Measurements from ENCODE around the gene SKIDA1. TPM values are rescaled to one million over a fixed set of nuclear protein-coding genes. Genes with fewer than 3 reads are reported as not detected.

SKIDA1 gene
- total RNA-seq, 1 experiment from 2014 or later, result 0.34 TPM

- TF ChIP-seq MAX (IDR thresholded peaks at IDR 0.05) (no peak), CEBPB (IDR thresholded peaks at IDR 0.05; ENCODE audit: low read depth) (no peak), RAD21 (IDR thresholded peaks at IDR 0.05; ENCODE audit: low read depth) (no peak), SRF (IDR thresholded peaks at IDR 0.05; ENCODE audit: low read depth) (no peak)
- TF ChIP-seq, protein P1, sequence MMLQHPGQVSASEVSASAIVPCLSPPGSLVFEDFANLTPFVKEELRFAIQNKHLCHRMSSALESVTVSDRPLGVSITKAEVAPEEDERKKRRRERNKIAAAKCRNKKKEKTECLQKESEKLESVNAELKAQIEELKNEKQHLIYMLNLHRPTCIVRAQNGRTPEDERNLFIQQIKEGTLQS (IDR thresholded peaks at IDR 0.05), result no peak
Measured at GRCh38 chr10:21503542-21503941, 21.9 kb downstream of the SKIDA1 start (continued).

DNA sequence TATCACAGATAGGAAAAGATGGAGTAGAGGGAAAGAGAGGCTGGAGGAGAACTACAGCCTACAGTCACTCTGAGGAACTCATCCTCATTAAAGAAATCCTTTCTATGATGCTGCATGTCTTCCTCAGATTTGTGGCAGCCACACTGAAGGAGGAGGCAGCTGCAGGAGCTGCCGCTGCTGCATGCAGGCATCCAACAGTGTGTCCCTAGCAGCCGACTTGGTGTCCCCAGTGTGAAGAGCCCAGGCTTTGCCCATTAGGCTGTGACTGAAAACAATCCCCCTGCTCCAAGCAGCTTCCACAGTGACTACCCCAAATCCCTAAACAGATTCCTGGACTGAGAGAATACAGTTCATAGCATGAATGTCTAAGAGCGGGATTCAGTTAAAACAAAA lies 23.1 kb downstream of the SKIDA1 start:
- no peaks in the 10 kb centered on the region for H3K36me3 ChIP-seq (ENCODE audit: control insufficient read depth in 1 of 2, insufficient read depth in 2 of 2, low read length in 2 of 2)
- H3K27ac ChIP-seq (ENCODE audit: low read depth, low read length), result no peak overlapping the region
- DNase-seq (ENCODE audit: low read depth, low spot score), result no peak
- intact Hi-C loops (cut with micrococcal nuclease), result no loop called here
- RAD21 ChIA-PET (ENCODE audit: low non-redundant PET in 1 of 2, low total read pairs in 2 of 2, uncharacterized antibody in 2 of 2, unreplicated experiment in 2 of 2), result no interaction called here
- no peaks in the 10 kb centered on the region for H3K79me2 ChIP-seq (ENCODE audit: insufficient read depth, low read length)
- H3K9me3 ChIP-seq (ENCODE audit: control insufficient read depth in 1 of 2, insufficient read depth in 1 of 2, low read depth in 1 of 2, low read length in 2 of 2), result no peaks in the 10 kb centered on the region
- no peak overlapping the region for H3K4me2 ChIP-seq (ENCODE audit: low read length)
- BruUV-seq (replicated peaks), result no TSS peak
- ATAC-seq, result no peak
- H3K9ac ChIP-seq (ENCODE audit: low read length), result no peak overlapping the region
- H3K4me1 ChIP-seq (ENCODE audit: control insufficient read depth in 1 of 2, insufficient read depth in 2 of 2, low read length in 2 of 2), result peaks cover 0 to 5% of the 10 kb centered on the region in 2 experiments; a peak in 2 of 4 replicates
- CTCF ChIA-PET, result no interaction called here
- TF ChIP-seq EGR1 (IDR thresholded peaks at IDR 0.05; ENCODE audit: low read depth), result no peak
- no peaks in the 10 kb centered on the region for H4K20me1 ChIP-seq (ENCODE audit: insufficient read depth)
- no peak overlapping the region for H2AFZ ChIP-seq (ENCODE audit: low read depth, low read length, poor library complexity, severe bottlenecking)
- peaks cover 3% of the 10 kb centered on the region; the same call in 1 of the 2 replicates for H3K27me3 ChIP-seq (ENCODE audit: insufficient read depth, low read length)
- no peak overlapping the region for H3K4me3 ChIP-seq (replicated peaks in 1 of 2; ENCODE audit: low read depth in 1 of 2, low read length in 2 of 2)
- POLR2A ChIA-PET, result no interaction called here
- no peaks in the 10 kb centered on the region for H3K9me2 ChIP-seq (ENCODE audit: insufficient read depth)

GRCh38 chr10:21501731-21502347 lies 23.6 kb downstream of the SKIDA1 start:
- no peak for ATAC-seq
- Histone ChIP-seq H3K9ac (ENCODE audit: low read length) (no peak overlapping the region), H2AFZ (ENCODE audit: low read depth, low read length, poor library complexity, severe bottlenecking) (no peak overlapping the region), H3K9me3 (ENCODE audit: control insufficient read depth in 1 of 2, insufficient read depth in 1 of 2, low read depth in 1 of 2, low read length in 2 of 2) (no peaks in the 10 kb centered on the region), H3K27me3 (ENCODE audit: insufficient read depth, low read length) (peaks cover 3% of the 10 kb centered on the region; the same call in 1 of the 2 replicates), H3K36me3 (ENCODE audit: control insufficient read depth in 1 of 2, insufficient read depth in 2 of 2, low read length in 2 of 2) (no peaks in the 10 kb centered on the region), H3K9me2 (ENCODE audit: insufficient read depth) (no peaks in the 10 kb centered on the region), H3K27ac (ENCODE audit: low read depth, low read length) (no peak overlapping the region), H4K20me1 (ENCODE audit: insufficient read depth) (no peaks in the 10 kb centered on the region), H3K4me3 (replicated peaks in 1 of 2; ENCODE audit: low read depth in 1 of 2, low read length in 2 of 2) (no peak overlapping the region), H3K79me2 (ENCODE audit: insufficient read depth, low read length) (no peaks in the 10 kb centered on the region), H3K4me1 (ENCODE audit: control insufficient read depth in 1 of 2, insufficient read depth in 2 of 2, low read length in 2 of 2) (peaks cover 0 to 9% of the 10 kb centered on the region in 2 experiments; a peak in 2 of 4 replicates), H3K4me2 (ENCODE audit: low read length) (no peak overlapping the region)
- RAD21 ChIA-PET (ENCODE audit: low non-redundant PET in 1 of 2, low total read pairs in 2 of 2, uncharacterized antibody in 2 of 2, unreplicated experiment in 2 of 2), result no interaction called here
- TF ChIP-seq TCF7L2 (IDR thresholded peaks at IDR 0.05; ENCODE audit: borderline replicate concordance, extremely low read depth, insufficient read depth, insufficient read length) (no peak), EGR1 (IDR thresholded peaks at IDR 0.05; ENCODE audit: low read depth) (no peak), REST (IDR thresholded peaks at IDR 0.05; ENCODE audit: low read depth) (no peak), ZNF274 (IDR thresholded peaks at IDR 0.05; ENCODE audit: low read depth, low read length) (no peak), EZH2phosphoT487 (IDR thresholded peaks at IDR 0.05; ENCODE audit: borderline replicate concordance) (no peak), MAX (IDR thresholded peaks at IDR 0.05) (no peak), POLR2AphosphoS5 (IDR thresholded peaks at IDR 0.05; ENCODE audit: low read depth, low read length) (no peak), EZH2 (IDR thresholded peaks at IDR 0.05) (no peak), ZFX (IDR thresholded peaks at IDR 0.05) (no peak), SP1 (IDR thresholded peaks at IDR 0.05; ENCODE audit: low read depth) (no peak), POLR2A (IDR thresholded peaks at IDR 0.05; ENCODE audit: borderline replicate concordance, extremely low read depth, insufficient read depth, insufficient read length) (no peak), SIN3A (IDR thresholded peaks at IDR 0.05; ENCODE audit: low read depth) (no peak), SRF (IDR thresholded peaks at IDR 0.05; ENCODE audit: low read depth) (no peak)
- DNase-seq (ENCODE audit: low read depth, low spot score), result no peak
- intact Hi-C loops (cut with micrococcal nuclease), result no loop called here
- POLR2A ChIA-PET, result no interaction called here
- CTCF ChIA-PET, result no interaction called here
- no TSS peak for BruUV-seq (replicated peaks)
